ENCODE results near the gene CCDC194. TPM values are rescaled to one million over a fixed set of nuclear protein-coding genes. Genes with fewer than 3 reads are reported as not detected.

Gene CCDC194
- total and polyA plus RNA-seq, 2 experiments from 2014 or later = not detected

DNA sequence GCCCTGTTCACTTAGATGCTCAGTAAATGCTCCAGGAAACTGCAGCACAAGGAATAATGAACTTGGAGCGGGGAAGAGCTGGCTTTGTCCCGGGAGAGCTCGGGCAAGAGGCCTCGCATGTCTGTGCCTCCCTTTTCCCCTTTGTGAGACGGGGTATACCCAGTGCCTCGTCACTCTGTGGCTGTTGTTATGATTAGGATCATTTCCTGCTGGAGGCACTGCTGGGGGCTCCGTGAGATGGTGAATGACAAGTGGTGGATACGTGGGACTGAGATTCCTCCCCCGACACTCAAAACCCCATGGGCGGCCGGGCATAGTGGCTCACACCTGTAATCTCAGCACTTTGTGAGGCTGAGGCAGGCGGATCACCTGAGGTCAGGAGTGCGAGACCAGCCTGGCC, 15.7 kb downstream of the CCDC194 start:
- H3K27ac ChIP-seq = no peak overlapping the region
- no peak overlapping the region for H2AFZ ChIP-seq
- H3K4me2 ChIP-seq = no peak overlapping the region

DNA sequence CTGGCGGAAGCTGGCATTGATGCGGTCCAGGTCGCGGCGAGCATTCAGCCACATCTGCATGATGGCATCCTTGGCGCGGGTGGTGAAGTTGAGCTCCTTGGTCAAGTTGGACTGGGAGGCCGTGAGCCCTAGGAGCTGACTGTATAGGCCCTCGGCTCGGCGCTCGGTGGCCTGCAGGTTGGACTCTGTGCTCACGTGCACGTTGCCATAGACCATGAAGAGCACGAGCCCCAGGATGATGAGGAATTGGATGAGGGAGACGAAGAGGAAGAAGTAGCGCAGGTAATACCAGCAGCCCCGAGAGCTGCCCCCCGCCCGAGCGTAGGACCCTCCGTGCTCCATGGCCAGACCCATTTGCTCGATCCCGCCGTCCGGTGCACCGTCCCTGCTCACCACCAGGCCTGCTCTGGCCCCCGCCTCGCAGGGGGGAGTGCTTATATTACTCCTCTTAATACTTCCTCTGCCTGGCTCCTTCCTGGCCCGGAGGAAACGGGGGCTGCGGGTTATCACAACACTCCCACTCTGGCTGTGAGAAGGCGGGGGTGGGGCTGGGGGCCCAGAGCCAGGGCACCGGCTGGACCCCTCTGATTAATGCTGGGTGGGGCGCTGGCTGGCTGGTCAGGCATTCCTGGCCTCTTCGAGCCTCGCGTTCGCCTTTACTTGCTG, 16.9 kb downstream of the CCDC194 start, which contains the start of gene PLVAP:
Gene PLVAP, minus strand, starts transcription at position 408 of the 666 bp plus-strand sequence. Its CDS starts 54 bp downstream, at position 354.
- TF ChIP-seq, protein P1, sequence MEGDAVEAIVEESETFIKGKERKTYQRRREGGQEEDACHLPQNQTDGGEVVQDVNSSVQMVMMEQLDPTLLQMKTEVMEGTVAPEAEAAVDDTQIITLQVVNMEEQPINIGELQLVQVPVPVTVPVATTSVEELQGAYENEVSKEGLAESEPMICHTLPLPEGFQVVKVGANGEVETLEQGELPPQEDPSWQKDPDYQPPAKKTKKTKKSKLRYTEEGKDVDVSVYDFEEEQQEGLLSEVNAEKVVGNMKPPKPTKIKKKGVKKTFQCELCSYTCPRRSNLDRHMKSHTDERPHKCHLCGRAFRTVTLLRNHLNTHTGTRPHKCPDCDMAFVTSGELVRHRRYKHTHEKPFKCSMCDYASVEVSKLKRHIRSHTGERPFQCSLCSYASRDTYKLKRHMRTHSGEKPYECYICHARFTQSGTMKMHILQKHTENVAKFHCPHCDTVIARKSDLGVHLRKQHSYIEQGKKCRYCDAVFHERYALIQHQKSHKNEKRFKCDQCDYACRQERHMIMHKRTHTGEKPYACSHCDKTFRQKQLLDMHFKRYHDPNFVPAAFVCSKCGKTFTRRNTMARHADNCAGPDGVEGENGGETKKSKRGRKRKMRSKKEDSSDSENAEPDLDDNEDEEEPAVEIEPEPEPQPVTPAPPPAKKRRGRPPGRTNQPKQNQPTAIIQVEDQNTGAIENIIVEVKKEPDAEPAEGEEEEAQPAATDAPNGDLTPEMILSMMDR (IDR thresholded peaks at IDR 0.05; ENCODE audit: poor library complexity) = no peak
- TF ChIP-seq EZH2 (IDR thresholded peaks at IDR 0.05; ENCODE audit: borderline replicate concordance) (no peak), EZH2phosphoT487 (IDR thresholded peaks at IDR 0.05; ENCODE audit: low read depth, severe bottlenecking, unreplicated experiment) (no peak)
- no peaks in the 10 kb centered on the region for H3K27me3 ChIP-seq
- H3K27ac ChIP-seq = no peak within 1 kb of the TSS
- no peak within 1 kb of the TSS for H3K4me3 ChIP-seq
- no peaks in the 10 kb centered on the region for H4K20me1 ChIP-seq (ENCODE audit: insufficient read depth, poor library complexity, severe bottlenecking)
- no peaks in the 10 kb centered on the region for H3K4me1 ChIP-seq (ENCODE audit: insufficient read depth)
- no peaks in the 10 kb centered on the region for H3K9me3 ChIP-seq (ENCODE audit: low read depth)
- H3K9me2 ChIP-seq (replicated peaks; ENCODE audit: insufficient read depth) = no peaks in the 10 kb centered on the region
- no peak for DNase-seq (ENCODE audit: low spot score)
- H2AFZ ChIP-seq = no peak within 1 kb of the TSS
- no peaks in the 10 kb centered on the region for H3K79me2 ChIP-seq
- 84% methylated on average over 36 of the region's 39 CpGs for WGBS (ENCODE audit: low lambda C conversion rate, missing lambda C conversion rate)
- H3K4me2 ChIP-seq = no peak within 1 kb of the TSS
- H3K36me3 ChIP-seq (replicated peaks; ENCODE audit: insufficient read depth, low read depth) = no peaks in the 10 kb centered on the region

More for the DNA sequence above, 15.7 kb downstream of the CCDC194 start:
- Histone ChIP-seq H3K9me2 (replicated peaks; ENCODE audit: insufficient read depth) (no peaks in the 10 kb centered on the region), H3K27me3 (no peaks in the 10 kb centered on the region), H3K4me3 (no peak overlapping the region), H3K79me2 (no peaks in the 10 kb centered on the region), H3K36me3 (replicated peaks; ENCODE audit: insufficient read depth, low read depth) (no peaks in the 10 kb centered on the region), H3K9me3 (ENCODE audit: low read depth) (no peaks in the 10 kb centered on the region), H4K20me1 (ENCODE audit: insufficient read depth, poor library complexity, severe bottlenecking) (no peaks in the 10 kb centered on the region), H3K4me1 (ENCODE audit: insufficient read depth) (no peaks in the 10 kb centered on the region)
- TF ChIP-seq, protein P1 (IDR thresholded peaks at IDR 0.05; ENCODE audit: poor library complexity) = no peak
- TF ChIP-seq EZH2 (IDR thresholded peaks at IDR 0.05; ENCODE audit: borderline replicate concordance) = no peak
- no peak for TF ChIP-seq EZH2phosphoT487 (IDR thresholded peaks at IDR 0.05; ENCODE audit: low read depth, severe bottlenecking, unreplicated experiment)
- 74% methylated on average over 13 of the region's 13 CpGs for WGBS (ENCODE audit: low lambda C conversion rate, missing lambda C conversion rate)
- no peak for DNase-seq (ENCODE audit: low spot score)

DNA sequence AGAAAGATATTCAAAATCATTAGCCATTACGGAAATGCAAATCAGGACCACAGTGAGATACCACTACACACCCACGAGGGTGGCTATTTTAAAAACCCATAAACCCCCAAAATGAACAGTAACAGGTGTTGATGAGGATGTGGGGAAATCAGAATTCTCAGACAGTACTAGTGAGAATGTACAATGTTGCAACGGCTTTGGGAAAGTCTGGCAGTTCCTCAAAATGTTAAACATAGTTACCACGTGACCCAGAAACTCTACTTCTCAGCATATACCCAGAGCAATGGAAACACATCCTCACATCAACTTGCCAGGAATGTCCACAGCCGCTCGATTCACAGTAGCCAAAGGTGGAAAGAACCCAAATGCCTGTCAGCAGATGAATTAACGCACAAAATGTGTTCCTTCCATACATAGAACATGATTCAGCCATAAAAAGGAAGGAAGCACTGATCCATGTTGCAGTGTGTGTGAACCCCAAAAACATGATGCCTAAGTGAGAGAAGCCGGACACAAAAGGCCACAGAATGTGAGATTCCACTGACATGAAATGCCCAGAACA, 23.9 kb downstream of the CCDC194 start:
- Histone ChIP-seq H2AFZ (no peak overlapping the region), H3K27me3 (no peaks in the 10 kb centered on the region), H3K27ac (no peak overlapping the region), H3K4me1 (ENCODE audit: insufficient read depth) (no peaks in the 10 kb centered on the region), H3K9me2 (replicated peaks; ENCODE audit: insufficient read depth) (no peaks in the 10 kb centered on the region), H3K4me2 (no peak overlapping the region), H3K4me3 (no peak overlapping the region), H4K20me1 (ENCODE audit: insufficient read depth, poor library complexity, severe bottlenecking) (no peaks in the 10 kb centered on the region), H3K9me3 (ENCODE audit: low read depth) (no peaks in the 10 kb centered on the region), H3K79me2 (no peaks in the 10 kb centered on the region), H3K36me3 (replicated peaks; ENCODE audit: insufficient read depth, low read depth) (no peaks in the 10 kb centered on the region)
- TF ChIP-seq EZH2phosphoT487 (IDR thresholded peaks at IDR 0.05; ENCODE audit: low read depth, severe bottlenecking, unreplicated experiment) (no peak), EZH2 (IDR thresholded peaks at IDR 0.05; ENCODE audit: borderline replicate concordance) (no peak)
- TF ChIP-seq, protein P1 (IDR thresholded peaks at IDR 0.05; ENCODE audit: poor library complexity) = no peak
- no peak for DNase-seq (ENCODE audit: low spot score)
- 84% methylated on average over 8 of the region's 8 CpGs for WGBS (ENCODE audit: low lambda C conversion rate, missing lambda C conversion rate)
